Midbrain (tissue), 1 donor: ENCODE measurements around the gene SLC10A7.
A peak's percentile ranks its signal among the peaks of the same experiment; 100 is the strongest.

Experiments used
- DNase-seq: peaks from one replicate; lab custom pipeline; 2025; lab: John Stamatoyannopoulos, UW

Gene SLC10A7

DNA sequence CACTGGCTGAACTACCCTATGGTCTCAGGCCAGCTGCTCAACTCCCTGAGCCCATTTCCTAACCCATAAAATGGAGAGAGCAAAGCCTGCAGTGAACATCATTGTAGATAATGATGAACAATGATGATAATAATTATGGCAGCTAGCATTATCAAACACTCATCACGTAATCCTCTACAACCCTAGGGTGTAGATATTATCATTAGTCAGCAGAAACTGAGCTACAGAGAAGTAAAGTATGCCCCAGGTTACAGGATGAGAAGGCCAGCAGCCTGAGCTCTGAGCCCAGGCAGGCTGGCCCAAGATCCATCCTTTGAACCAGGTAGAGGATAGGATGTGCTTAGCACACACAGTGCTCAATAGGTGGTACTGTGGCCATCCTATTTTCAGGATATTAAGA is 264.2 kb downstream of the SLC10A7 start:
- no peak for DNase-seq

DNA sequence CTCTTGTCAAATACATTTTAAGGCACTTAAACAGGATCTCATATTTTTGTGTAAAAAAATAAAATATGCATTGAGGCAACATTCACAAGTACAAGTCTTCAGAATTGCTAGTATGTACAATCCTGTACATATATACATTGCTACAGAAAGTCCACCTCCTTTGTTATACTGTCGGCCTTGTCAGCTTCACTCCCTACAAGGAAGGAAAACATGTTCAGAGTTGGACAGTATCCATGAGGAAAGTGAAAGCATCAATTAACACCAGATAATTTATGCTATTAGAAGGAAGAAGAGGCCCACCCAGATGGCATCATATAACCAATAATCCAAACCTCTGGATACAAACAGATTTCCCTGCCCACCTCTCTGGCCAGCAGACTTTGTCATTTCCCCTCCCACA is 265.4 kb downstream of the SLC10A7 start:
- no peak for DNase-seq

DNA sequence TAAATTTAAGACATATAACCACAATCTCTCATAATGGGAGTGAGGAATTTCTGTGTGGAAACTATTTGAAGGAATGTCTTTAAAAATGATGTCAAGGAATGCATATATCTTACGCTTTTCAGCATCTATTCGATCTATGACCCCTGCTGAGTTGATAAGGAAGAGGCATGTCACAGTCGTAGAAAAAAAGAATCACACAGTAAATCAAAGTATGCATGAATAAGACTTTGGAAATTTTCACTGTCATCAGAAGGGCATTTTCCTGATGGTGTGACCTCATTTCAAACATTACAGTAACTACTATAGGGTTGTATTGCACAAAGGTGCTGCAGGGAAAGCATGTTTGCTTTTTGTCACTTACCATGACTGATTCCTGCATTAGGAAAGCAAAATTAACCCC is 265.9 kb downstream of the SLC10A7 start:
- DNase-seq, result no peak

DNA sequence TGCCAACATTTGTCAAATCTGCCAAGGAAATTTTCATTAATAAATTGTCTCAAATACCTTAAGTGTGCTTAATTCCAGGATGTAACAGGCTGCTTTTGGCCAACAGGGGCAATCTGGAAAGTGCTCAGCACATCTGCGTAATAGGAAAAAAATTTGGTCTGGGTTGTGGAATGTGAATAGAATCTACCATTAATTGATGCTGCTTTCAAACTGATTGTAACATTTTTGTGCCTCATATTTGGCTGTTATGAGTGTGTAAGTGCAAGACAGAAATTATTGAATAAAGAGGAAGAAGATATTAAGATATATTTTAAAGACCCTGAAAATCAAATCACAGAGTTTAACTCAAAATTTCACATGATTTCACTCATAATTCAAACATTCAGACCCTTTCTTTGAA is 266.3 kb downstream of the SLC10A7 start:
- no peak for DNase-seq

DNA sequence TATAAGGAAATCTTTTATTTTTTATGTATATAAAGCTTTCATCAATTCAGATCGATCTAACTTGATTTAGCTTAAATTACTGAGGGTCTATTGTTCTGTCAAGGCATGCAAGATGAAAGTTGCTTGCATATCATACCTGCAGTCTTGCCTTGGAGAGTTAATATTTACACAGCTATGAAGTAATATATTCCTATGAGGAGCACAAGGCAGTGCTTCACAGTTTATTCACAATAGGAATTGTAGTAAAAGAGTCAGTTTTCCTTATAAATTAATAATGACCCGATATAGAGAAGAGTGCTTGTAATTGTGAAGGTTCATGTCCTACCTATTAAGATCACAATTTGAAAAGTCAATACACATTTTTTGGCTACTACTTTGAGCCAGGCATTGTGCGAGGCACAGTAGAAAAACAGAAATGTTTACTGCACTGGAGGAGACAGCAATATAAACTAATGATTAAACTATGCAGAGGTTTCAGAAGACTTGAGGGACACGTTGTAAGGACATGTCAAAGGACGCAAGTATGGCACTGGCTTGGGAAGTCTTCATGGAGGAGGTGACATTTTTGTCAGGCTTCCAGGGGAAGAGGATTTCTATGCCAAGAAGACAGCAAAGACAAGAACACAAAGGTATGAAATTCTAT is 268.6 kb downstream of the SLC10A7 start:
- no peak for DNase-seq

DNA sequence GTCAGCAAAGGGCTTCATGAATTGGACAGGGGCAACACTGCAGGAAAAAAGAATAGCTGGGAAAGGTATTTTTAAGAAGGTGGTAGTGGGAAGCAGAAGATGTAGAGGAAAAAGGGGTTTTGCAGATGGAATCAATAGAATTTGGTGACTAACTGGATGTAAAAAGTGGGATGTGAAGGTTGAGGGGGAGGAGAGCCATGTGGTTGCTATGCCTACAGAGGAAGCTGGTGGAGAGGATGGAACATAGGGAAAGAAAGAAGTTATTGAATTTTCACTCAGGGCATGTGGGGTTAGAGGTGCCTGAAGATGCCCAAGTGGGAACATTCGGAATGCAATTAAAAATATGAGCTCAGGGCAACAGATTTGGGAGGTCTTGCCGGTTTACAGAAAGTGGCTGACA is 274.4 kb downstream of the SLC10A7 start:
- no peak for DNase-seq

DNA sequence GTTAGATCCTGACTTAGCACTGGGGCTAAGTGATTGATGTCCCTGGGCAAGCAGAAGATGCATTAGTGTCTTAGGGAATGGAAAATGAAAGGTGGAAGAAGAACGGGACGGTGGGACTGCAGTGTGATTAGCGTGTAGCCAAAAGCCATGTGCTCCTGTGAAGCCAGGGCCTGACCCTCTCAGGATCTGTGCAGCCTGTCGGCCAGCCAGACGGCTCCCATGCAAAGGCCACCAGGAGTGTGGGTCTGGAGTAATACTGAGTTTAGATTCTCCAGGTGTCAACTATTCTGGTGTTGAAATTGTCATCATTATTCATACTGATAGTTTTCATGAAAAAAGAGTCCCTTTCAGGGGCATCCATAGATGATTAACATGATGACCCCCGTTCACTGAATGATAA is 275.4 kb downstream of the SLC10A7 start:
- no peak for DNase-seq

DNA sequence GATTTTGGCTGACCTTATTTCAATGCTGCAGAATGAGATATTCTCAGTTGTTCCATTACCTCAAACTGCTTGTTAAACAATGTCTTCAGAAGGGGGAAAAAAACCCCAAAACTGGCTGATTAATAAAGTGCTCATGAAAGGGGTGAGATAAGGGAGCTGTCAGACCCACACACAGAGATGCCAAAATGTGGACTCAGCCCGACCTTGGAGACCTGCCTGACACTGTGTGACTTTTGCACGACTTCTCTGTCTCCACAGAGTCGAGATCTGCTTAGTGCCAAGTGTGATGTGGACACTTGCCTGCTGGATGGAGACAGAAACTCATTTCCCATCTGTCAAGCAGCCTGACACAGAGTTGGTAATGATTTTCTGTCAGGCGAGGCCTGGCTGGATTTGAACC is 275.9 kb downstream of the SLC10A7 start:
- no peak for DNase-seq

DNA sequence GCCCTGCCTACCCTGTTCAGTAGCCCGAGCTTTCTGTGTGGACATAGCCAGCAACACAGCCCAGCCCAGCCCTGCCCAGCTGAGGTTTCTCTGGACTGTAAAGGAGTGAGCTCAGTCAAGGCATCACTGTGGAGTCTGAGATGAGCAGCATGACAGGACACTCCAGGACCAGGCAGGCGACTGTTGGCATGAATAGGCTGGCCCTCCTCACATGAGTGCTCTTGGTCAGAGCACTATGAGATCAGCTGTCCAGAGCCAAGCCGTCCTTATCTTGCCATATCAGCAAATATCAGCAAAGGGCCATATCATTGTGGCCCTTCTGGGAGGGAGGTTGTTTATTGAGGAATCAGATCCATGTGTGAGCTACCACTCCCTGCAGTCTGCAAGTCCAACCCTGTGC is 276.5 kb downstream of the SLC10A7 start:
- DNase-seq, result no peak

DNA sequence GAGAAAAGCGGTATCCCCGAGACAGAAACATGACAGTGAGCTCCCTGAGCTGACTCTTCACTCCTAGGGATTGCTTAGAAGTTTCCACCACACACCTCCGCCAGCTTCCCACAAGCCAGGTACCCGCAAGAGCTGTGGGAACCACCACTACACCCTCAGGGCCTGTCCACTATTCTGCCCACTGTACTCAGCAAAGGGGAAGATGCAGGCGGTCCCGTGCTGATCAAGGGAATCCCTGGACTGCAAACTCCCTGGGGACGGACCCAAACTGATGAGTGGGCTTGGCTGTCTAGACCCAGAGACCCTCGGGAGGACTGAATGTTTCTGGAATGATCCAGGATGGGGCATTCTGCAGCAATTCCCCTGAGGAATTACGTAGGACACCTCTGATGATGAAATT is 277.2 kb downstream of the SLC10A7 start:
- no peak for DNase-seq

DNA sequence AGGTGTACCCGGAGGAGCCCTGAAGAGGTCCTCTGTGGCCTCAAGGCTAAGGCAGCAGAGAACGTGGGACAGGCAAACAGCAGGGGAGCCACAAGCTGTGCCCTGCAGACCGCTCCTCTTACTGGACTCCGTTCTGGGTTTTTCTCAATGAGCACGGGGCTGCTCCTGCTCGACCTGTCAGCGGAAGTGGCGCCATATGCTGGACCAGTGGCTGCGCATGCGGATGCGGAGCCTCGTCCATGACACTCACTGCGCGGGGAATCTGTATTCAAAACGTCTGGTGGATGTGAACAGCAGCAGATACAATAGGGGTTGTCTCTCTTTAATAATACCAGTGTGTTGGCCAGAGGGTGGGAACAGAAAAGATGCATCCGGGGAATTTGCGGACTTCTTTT is 277.9 kb downstream of the SLC10A7 start:
- DNase-seq, result no peak

DNA sequence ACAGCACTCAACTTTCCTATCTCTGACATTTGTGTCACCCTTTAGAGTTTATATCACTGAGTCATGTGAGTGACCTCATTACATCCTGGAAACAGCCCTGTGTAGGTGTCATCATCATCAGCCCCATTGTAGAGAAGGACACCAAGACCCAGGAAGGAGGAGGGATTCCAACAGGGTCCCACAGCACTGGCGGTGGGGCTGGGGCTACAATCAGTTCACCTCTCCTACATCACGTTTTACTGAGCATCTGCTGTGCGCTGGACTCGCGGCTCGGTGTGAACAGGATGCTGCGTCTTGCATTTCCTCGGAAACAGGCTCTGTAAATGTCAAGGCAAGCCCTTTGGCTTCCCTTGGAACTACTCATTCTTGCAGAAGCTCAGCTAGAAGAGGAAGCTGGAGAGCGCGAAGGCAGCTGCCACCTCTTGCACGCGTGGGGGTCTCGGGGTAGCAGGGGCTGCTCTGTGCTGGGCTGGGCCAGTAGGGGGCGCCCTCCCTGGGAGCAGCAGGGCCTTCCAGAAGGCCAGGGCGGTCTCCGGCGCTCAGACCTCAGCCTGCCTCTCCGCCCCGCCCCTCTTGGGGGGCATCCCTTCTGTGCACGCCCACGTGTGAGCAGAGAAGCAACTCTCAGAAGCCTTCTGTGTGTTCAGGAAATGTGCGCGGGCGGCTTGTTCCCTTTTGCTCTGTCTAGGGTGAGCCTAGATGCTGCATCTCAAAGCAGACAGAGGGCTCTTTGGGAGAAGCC is 278.4 kb downstream of the SLC10A7 start:
- DNase-seq, result no peak

DNA sequence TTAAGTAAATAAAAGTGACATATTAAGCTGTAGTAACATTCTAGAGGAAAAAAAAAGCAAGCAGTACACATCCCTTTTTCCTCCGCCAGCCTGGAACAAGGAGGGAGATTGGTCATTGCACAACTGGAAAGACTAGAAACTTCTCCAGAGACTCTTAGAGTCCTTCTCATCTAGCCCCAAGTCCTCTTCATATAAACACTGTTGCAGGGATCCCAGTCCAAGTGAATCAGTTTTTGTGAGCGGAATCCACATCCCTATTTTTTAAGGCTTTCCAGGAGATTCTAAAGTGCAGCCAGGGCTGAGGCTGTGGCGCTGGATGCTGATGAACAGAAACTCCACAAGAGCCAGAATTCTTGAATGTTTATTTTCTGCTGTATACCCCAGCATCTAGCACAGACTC is 283.6 kb downstream of the SLC10A7 start:
- DNase-seq, result no peak

DNA sequence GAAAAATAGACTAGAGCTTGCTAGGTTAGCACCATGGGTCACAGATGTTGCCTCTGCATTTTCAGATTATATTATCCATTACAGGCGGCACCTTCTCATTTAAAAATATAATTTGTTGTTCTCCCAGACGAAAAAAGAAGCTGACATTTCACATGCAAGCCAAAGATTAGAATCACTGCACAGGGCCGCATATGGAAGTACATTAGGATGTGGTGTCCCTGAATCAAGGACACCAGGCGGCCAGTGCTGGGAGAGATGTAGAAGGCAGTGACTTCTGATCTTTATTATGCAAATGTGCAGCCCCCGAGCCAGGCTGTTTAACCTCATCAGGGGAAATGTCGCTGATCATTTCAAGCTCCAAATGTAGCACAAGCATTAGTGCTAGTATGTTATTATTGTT is 284.6 kb downstream of the SLC10A7 start:
- no peak for DNase-seq

DNA sequence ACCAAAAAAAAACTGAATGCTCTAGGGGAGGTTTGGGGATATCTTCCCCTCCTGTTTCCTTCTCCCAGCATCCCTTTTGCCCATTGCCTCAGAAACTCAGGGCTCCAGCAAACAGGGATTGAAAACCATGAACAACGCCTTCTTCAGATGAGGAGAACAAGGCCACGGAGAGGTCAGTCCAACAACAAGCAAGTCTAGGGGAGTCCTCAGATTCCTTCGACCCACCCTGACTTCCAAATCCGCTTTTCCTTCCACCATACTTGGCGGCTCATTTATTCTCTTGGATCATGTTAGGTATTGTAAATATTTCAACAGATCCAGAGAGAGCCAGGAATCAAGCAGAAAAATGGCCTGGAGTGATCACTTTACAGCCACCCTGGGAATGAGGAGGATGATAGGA is 285.5 kb downstream of the SLC10A7 start:
- DNase-seq, result no peak

DNA sequence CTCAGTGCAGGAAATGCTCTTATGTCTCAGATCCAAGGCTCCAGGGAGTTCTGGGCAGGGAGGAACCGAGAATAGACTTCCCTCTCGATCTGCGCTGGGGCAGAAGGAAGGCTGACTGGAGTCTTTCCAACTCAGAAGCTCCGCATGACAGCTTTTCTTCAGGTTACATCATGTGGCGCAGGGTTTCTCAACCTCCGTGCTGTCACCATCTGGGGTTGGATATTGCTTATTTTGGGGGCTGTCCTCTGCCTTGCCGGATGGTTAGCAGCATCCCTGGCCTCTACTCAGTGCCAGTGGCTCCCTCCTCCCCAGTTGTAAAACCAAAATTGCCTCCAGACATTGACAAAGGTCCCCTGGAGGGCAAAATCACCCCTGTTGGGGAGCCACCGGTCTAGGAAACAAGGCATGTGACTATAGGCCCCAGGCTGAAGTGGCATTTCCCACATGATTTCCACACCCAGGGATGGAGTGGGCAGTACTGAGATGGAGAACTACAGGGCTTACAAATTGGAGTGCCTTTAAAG is 286.0 kb downstream of the SLC10A7 start:
- no peak for DNase-seq

DNA sequence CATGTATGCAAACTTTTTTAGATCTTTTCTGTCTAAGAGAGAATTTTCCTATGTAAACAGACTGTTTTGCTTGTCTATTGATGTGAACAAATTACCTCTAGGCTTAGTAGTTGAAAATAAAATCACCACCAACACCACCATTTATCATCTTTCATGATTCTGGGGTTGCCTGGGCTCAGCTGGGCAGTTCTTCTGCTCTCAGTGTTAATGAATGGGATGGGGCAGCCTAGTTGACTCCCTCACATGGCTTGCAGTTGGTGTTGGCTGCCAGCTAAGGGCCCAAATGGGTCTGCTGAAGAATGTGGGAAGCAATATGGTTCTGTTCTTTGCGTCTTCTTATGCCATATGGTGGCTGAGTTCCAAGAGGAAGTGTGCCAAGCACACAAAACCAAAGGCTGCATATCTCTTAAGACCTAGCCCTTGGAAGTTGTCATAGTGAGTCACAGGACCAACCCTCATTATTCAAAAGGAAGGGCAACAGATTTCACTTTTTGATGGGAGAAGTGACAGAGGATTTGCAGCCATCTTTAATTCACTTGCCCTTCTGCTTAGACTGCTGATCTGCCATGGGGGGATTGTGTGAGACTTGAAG is 289.5 kb downstream of the SLC10A7 start:
- no peak for DNase-seq

DNA sequence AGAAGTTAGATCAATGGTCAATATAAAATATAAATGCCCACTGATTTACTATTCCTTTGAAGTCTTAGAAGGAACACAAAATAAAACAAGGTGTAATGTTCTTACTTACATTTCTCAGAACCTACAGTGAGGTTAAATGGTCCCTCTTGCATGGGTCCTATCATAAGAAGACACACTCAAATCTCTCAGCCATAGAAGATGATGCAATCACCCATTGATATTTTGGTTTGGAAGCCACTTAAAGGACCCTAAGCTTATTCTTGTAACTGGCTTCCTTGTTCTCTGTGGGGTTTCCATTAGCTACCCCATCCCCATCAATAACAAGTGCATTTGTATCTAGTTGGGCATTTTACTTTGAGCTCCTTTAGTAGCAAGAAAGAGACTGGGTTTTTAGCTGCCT is 292.3 kb downstream of the SLC10A7 start:
- DNase-seq, result no peak

DNA sequence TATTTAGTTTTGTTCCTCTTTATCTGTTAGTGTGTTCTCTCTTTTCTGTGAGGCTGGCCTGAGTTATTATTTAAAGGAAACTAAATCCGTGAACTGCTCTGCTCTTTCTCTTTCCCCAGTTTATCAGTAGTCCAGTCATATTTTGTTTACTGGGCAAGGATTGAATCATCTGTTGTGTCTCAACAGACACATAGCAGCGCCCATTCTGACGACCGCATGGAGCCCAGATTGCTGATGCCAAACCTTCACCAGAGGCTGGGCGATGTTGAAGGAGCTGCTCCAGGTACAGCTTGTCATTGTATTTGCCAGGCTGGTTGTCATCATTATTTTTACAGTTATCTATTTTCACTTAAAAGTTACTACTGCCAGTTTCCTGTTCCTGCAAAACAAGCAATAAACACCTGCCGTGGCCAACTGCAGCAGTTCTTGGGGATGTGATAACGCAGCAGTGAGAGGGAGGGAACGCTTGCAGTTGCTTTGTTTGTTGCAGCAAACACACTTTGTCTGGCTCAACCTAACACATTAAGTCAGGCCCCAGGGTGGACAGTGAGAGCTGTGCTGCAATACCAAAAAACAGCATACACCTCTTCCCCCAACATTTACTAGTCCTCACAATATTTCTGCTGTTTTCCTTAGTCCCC is 297.3 kb downstream of the SLC10A7 start:
- DNase-seq, result peak; percentile 25

DNA sequence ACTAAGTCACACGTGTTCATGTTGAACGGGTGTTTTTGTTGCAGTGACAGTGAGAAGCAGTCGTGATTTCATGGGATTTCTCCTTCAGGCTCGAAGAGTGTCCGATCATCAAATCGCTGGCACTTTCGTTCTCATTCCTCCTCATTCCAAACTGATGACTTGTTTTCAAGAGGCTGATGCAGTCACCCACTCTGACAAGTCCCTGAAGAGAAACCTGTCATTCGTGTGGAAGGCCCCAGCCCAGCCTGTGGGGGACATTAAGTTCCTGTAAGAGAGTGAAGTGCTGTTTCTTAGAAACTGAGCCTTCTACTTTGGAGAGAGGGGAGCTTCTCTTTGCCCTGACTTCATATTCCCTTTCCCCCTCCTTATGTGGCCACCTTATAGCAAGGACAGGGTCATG is 299.4 kb downstream of the SLC10A7 start:
- DNase-seq, result no peak

DNA sequence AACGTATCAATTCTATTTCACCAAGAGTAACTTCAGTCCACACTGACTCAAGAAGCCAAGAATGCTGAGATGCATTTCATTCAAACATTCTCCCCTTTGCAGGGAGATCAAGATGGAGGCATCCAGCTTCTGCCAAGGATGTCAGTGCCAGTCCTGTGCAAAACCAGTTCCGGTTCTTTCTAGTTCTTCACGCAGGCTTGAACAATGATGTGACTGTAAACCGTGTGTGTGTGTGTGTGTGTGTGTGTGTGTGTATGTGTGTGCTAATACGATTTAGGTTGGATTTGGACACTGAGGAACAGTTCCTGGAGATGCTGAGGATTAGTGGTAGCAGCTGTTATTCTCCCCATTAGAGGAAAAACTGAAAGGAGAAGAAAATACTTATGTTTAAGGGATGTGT is 307.5 kb downstream of the SLC10A7 start, which contains the start of gene REELD1:
REELD1 (plus strand) TSS at position 301 of the 400 bp plus-strand sequence. CDS start 2,415 bp downstream, outside the sequence.
- DNase-seq, result no peak

DNA sequence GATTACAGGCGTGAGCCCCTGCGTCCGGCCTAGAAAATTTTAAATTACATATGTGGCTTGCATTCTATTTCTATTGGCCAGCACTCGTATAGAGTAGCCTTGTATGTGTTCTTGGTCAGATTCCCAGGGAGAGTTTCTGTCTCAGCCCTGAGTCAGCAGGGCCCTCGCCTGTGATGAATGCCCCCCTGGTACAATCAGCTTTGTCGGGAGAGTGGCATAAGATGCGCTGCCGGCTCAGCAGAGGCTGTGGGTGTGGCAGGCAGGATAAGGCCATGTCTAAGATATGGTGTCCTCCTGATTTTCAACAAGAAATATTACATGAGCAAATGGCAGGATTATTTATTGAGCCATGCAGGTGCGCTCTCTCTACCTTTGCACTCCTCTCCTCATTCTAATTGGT is 309.0 kb downstream of the SLC10A7 start:
- no peak for DNase-seq

DNA sequence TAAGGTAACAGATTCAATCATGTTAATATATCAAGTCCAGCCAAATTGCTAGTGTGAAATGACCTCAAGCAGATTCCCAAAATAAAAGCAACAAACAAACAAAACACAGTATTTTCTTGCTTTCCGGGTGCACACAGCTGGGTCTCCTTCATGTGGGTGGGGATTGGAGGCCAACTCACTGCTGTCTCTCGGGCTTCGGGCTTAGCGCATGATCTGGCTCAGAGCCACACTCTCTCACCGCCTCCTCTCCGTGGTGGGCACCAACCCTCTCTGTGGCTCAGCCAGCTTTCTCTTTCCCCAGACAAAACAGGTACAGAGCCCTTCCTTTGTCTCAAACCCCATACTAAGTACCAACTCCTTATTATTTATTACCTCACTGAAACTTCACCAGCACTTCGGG is 310.3 kb downstream of the SLC10A7 start:
- no peak for DNase-seq
